Vagina (tissue), 2 donors: ENCODE measurements around the gene FNDC7. TPM values are rescaled to one million over a fixed set of nuclear protein-coding genes. Genes with fewer than 3 reads are reported as not detected.
"Not testable (repeated sequence)": the region's sequence is repeated elsewhere in the genome, so short reads cannot be mapped to it uniquely, and the experiment has no call there.

Source experiments
- DNase-seq, 2 donors: peaks; one replicate each; pipeline ENCODE4 v3.0.0-alpha.2; 2017; ENCODE audit errors: extremely low spot score in 2 of 2
- H3K27ac ChIP-seq: fragments of 200-600 bp; sonication (generic); one replicate; pipeline ENCODE4 v1.5.1; 2019
- H3K27me3 ChIP-seq: fragments of 200-600 bp; sonication (generic); one replicate; pipeline ENCODE4 v1.5.1; 2019
- H3K36me3 ChIP-seq, 2 donors: fragments of 200-600 bp; sonication (generic); one replicate each; pipeline ENCODE4 v1.5.1; 2017 to 2019
- H3K4me1 ChIP-seq: fragments of 200-600 bp; sonication (generic); one replicate; pipeline ENCODE4 v1.5.1; 2019
- H3K4me3 ChIP-seq, 2 donors: fragments of 200-600 bp; sonication (generic); 1 replicate in 1 of 2; 2 replicates in 1 of 2; pipeline ENCODE4 v1.5.1; 2016 to 2019
- H3K9me3 ChIP-seq: fragments of 200-600 bp; sonication (generic); one replicate; pipeline ENCODE4 v1.5.1; 2019
- CTCF ChIP-seq, 3 experiments: fragments of 450-650 bp in 2 of 3; fragments of 200-600 bp in 1 of 3; sonication (generic) in 1 of 3; IDR thresholded peaks; one replicate each; pipeline ENCODE4 v1.5.1; 2017 to 2019; ENCODE audit warnings: antibody characterized with exemption in 3 of 3, mild to moderate bottlenecking in 2 of 3, moderate library complexity in 2 of 3
- POLR2A ChIP-seq, 2 donors: fragments of 450-650 bp; IDR thresholded peaks; one replicate each; pipeline ENCODE4 v1.6.1; 2017; ENCODE audit warnings: antibody characterized with exemption in 2 of 2, mild to moderate bottlenecking in 2 of 2, moderate library complexity in 2 of 2
- POLR2AphosphoS5 ChIP-seq, 2 donors: sonication (generic); formaldehyde crosslinking; IDR thresholded peaks; one replicate each; pipeline ENCODE4 v1.9.0; 2017; ENCODE audit warnings: antibody characterized with exemption in 2 of 2, mild to moderate bottlenecking in 2 of 2, low read depth in 1 of 2; ENCODE audit not compliant: insufficient read depth in 1 of 2
- intact Hi-C: fragments of 100-400 bp; cut with DNase I; formaldehyde crosslinking; loops from one replicate; pipeline ENCODE4 v1.15.1; 2023
- total RNA-seq: library from RNA; depleted of rRNA; stranded (reverse); fragments of >200 nt; gene quantifications from one replicate; pipeline ENCODE4 v1.2.3, GENCODE V29; 2016

The FNDC7 gene
- total RNA-seq, 1 donor from 2014 or later, result not detected

GRCh38 chr1:108777839-108778238 is 65.1 kb downstream of the FNDC7 start:
- H3K9me3 ChIP-seq, result no peaks in the 10 kb centered on the region
- H3K4me1 ChIP-seq, result no peaks in the 10 kb centered on the region
- TF ChIP-seq POLR2AphosphoS5 (IDR thresholded peaks at IDR 0.05; ENCODE audit: insufficient read depth in 1 of 2, low read depth in 1 of 2), result no peak
- no peak for TF ChIP-seq CTCF (IDR thresholded peaks at IDR 0.05)
- TF ChIP-seq POLR2A (IDR thresholded peaks at IDR 0.05), result no peak
- no peak overlapping the region for H3K4me3 ChIP-seq
- intact Hi-C loops, result no loop called here
- DNase-seq, result no peak
- H3K27me3 ChIP-seq, result no peaks in the 10 kb centered on the region
- H3K36me3 ChIP-seq, result peaks cover 0 to 74% of the 10 kb centered on the region in 2 donors
- H3K27ac ChIP-seq, result no peak overlapping the region

- peaks cover 0 to 78% of the 10 kb centered on the region in 2 donors for H3K36me3 ChIP-seq
- no peaks in the 10 kb centered on the region for H3K4me1 ChIP-seq
- DNase-seq, result no peak
- H3K27ac ChIP-seq, result no peak overlapping the region
- TF ChIP-seq POLR2AphosphoS5 (IDR thresholded peaks at IDR 0.05; ENCODE audit: insufficient read depth in 1 of 2, low read depth in 1 of 2), result no peak
- TF ChIP-seq POLR2A (IDR thresholded peaks at IDR 0.05), result no peak
- no peak for TF ChIP-seq CTCF (IDR thresholded peaks at IDR 0.05)
- H3K27me3 ChIP-seq, result no peaks in the 10 kb centered on the region
- intact Hi-C loops, result no loop called here
- no peak overlapping the region for H3K4me3 ChIP-seq
- H3K9me3 ChIP-seq, result no peaks in the 10 kb centered on the region
Measured at GRCh38 chr1:108779455-108779854, 66.7 kb downstream of the FNDC7 start.

- no peak for TF ChIP-seq POLR2A (IDR thresholded peaks at IDR 0.05)
- no peak for TF ChIP-seq POLR2AphosphoS5 (IDR thresholded peaks at IDR 0.05; ENCODE audit: insufficient read depth in 1 of 2, low read depth in 1 of 2)
- TF ChIP-seq CTCF (IDR thresholded peaks at IDR 0.05), result no peak
- intact Hi-C loops, result no loop called here
- H3K36me3 ChIP-seq, result peaks cover 0 to 79% of the 10 kb centered on the region in 2 donors
Measured at GRCh38 chr1:108780937-108781574, 68.3 kb downstream of the FNDC7 start.

GRCh38 chr1:108781575-108781944 is 68.9 kb downstream of the FNDC7 start:
- H3K9me3 ChIP-seq, result peaks cover 12% of the 10 kb centered on the region
- intact Hi-C loops, H3K27me3 ChIP-seq, H3K4me3 ChIP-seq, H3K27ac ChIP-seq, DNase-seq, H3K4me1 ChIP-seq: not testable (repeated sequence)
- peaks cover 0 to 79% of the 10 kb centered on the region in 2 donors for H3K36me3 ChIP-seq

More at GRCh38 chr1:108780937-108781574, 68.3 kb downstream of the FNDC7 start:
- H3K4me3 ChIP-seq, result no peak overlapping the region
- peaks cover 10% of the 10 kb centered on the region for H3K9me3 ChIP-seq
- no peaks in the 10 kb centered on the region for H3K27me3 ChIP-seq
- H3K4me1 ChIP-seq, result no peaks in the 10 kb centered on the region
- DNase-seq, result no peak
- H3K27ac ChIP-seq, result no peak overlapping the region

- Histone ChIP-seq H3K27me3 (no peaks in the 10 kb centered on the region), H3K4me3 (no peak overlapping the region), H3K9me3 (peaks cover 12% of the 10 kb centered on the region), H3K27ac (no peak overlapping the region), H3K4me1 (no peaks in the 10 kb centered on the region), H3K36me3 (peaks cover 0 to 47% of the 10 kb centered on the region in 2 donors)
- intact Hi-C loops, result no loop called here
- DNase-seq, result no peak
- TF ChIP-seq POLR2A (IDR thresholded peaks at IDR 0.05), result no peak
- no peak for TF ChIP-seq CTCF (IDR thresholded peaks at IDR 0.05)
- TF ChIP-seq POLR2AphosphoS5 (IDR thresholded peaks at IDR 0.05; ENCODE audit: insufficient read depth in 1 of 2, low read depth in 1 of 2), result no peak
Measured at GRCh38 chr1:108785264-108785663, 72.6 kb downstream of the FNDC7 start.
